WI38 (cell line): ENCODE measurements around the gene ATXN10.
"Not testable (repeated sequence)": the region's sequence is repeated elsewhere in the genome, so short reads cannot be mapped to it uniquely, and the experiment has no call there.

ENCODE experiments used
- H3K4me3 ChIP-seq: 2 replicates; pipeline ENCODE4 v1.5.1; 2011; ENCODE audit warnings: low read depth, mild to moderate bottlenecking, control low read depth, low read length
- CTCF ChIP-seq: IDR thresholded peaks from 2 replicates; pipeline ENCODE4 v1.5.1; 2012; ENCODE audit warnings: low read depth, mild to moderate bottlenecking, control low read depth, low read length

Gene ATXN10

GRCh38 chr22:45786726-45787125 lies 115.1 kb downstream of the ATXN10 start:
- TF ChIP-seq CTCF = no peak
- no peak overlapping the region for H3K4me3 ChIP-seq

- no peak overlapping the region for H3K4me3 ChIP-seq
- TF ChIP-seq CTCF = no peak
Observed at GRCh38 chr22:45787759-45788158, 116.1 kb downstream of the ATXN10 start.

GRCh38 chr22:45788522-45788921 lies 116.9 kb downstream of the ATXN10 start:
- H3K4me3 ChIP-seq = no peak overlapping the region
- no peak for TF ChIP-seq CTCF

GRCh38 chr22:45790401-45790800 lies 118.8 kb downstream of the ATXN10 start:
- no peak overlapping the region for H3K4me3 ChIP-seq
- TF ChIP-seq CTCF = no peak

- H3K4me3 ChIP-seq = no peak overlapping the region
- no peak for TF ChIP-seq CTCF
Observed at GRCh38 chr22:45793161-45793560, 121.5 kb downstream of the ATXN10 start.

GRCh38 chr22:45793892-45794291 lies 122.3 kb downstream of the ATXN10 start:
- TF ChIP-seq CTCF = no peak
- H3K4me3 ChIP-seq = no peak overlapping the region

- H3K4me3 ChIP-seq = not testable (repeated sequence)
Observed at GRCh38 chr22:45796009-45796408, 124.4 kb downstream of the ATXN10 start.

GRCh38 chr22:45799291-45799690 lies 127.7 kb downstream of the ATXN10 start:
- TF ChIP-seq CTCF = no peak
- H3K4me3 ChIP-seq = no peak overlapping the region
